Measurements from ENCODE around the gene TM2D3.

TM2D3 gene, protein sequence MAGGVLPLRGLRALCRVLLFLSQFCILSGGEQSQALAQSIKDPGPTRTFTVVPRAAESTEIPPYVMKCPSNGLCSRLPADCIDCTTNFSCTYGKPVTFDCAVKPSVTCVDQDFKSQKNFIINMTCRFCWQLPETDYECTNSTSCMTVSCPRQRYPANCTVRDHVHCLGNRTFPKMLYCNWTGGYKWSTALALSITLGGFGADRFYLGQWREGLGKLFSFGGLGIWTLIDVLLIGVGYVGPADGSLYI

DNA sequence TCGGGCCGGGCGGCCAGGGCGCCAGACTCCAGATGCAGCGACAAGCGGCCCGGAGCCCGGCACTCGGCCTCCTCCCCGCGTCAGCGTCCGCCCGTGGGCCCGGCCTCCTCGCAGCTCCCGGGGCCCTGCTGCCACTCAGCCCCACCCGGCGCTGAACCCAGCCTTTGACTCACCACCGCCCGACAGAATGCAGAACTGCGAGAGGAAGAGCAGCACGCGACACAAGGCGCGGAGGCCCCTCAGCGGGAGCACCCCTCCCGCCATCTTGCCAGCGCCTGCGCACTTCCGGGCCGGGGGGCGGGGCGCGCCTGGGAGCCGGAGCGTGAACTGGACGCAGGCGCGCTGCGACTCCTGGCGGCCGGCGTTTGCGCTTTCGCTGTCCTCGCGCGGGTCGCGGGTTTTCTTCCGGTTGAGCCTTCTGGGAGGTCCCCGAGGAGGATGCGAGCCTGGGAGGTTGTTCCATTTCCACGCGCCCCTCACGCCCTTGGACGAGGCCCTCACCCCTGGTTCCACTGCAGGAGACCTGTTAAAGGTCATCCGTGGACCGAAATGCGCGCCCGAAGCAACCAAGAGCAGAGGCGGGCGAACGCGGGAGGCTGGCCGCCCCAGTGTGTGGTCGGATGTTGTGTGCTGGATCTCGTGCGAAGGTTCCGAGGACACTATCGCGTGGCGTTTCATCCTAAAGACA, at the start of gene TM2D3:
TSS of gene TM2D3 (minus strand) at position 284 of the 688 bp plus-strand sequence. CDS start at position 264, 20 bp downstream.
- DNase-seq (ENCODE audit: extremely low read depth in 1 of 2, low read depth in 1 of 2): peak; percentile 87 to 95

DNA sequence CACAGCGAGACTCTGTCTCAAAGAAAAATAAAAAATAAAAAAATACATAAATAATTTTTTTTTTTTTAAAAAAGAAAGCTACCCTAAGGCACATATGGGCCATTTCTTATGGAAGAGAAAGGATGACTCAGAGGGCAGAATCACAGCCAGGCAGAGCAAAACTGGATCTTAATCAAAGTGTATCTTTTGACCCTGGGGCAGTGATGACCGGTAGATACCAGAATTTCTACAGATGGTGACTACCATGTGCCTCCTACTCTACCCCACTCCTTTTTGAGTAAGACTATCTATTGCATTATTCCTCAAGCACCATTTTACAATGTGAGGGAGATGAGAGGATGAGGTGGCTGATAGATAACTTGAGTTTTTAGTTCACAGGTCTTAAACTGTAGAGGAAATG, 46.1 kb upstream of the TM2D3 start:
- DNase-seq (ENCODE audit: extremely low read depth in 1 of 2, low read depth in 1 of 2): no peak

- DNase-seq (ENCODE audit: extremely low read depth in 1 of 2, low read depth in 1 of 2): no peak
These were observed 45.3 kb upstream of the TM2D3 start for GRCh38 chr15:101697488-101697887.

DNA sequence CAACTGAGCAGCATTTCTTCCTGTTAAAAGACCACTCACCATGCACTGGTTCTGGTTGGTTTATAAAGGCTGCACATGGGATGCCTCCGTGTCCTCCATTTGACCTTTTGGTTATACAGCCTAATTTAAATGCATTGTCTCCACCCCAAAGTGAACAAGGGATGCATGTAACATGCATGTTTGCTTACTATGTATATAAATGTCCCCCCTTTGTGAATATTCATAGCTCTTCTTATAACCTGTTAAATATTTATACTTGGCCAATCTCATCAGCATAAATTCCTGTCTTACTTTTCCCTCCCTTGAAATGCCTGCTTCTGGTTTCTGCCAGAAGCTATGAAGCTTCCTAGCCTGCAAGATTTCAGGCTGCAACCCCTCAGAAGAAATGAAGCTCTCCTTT, 44.6 kb upstream of the TM2D3 start:
- DNase-seq (ENCODE audit: extremely low read depth in 1 of 2, low read depth in 1 of 2): no peak

DNA sequence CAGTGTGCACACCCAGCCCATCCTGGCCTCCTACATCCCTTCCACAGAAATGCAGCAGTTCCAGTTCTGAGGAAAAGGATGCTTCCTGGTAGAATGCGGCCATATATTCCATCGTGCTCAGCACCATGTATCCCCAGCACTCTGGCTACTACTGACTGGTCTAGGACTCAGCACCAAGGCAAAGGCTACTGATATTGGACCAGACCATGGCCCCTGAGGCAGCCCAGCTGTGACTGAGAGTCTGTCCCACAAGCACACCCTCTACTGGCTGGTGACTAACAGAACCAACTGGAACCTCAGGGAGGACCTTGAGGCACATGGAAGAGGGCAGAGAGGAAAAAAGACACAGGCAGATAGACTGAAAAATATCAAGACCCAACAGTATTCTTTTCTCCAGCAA, 42.1 kb upstream of the TM2D3 start:
- no peak for DNase-seq (ENCODE audit: extremely low read depth in 1 of 2, low read depth in 1 of 2)

- no peak for DNase-seq (ENCODE audit: extremely low read depth in 1 of 2, low read depth in 1 of 2)
These were observed 40.8 kb upstream of the TM2D3 start for GRCh38 chr15:101692801-101693598.

GRCh38 chr15:101689901-101690300, 37.7 kb upstream of the TM2D3 start:
- no peak for DNase-seq (ENCODE audit: extremely low read depth in 1 of 2, low read depth in 1 of 2)

DNA sequence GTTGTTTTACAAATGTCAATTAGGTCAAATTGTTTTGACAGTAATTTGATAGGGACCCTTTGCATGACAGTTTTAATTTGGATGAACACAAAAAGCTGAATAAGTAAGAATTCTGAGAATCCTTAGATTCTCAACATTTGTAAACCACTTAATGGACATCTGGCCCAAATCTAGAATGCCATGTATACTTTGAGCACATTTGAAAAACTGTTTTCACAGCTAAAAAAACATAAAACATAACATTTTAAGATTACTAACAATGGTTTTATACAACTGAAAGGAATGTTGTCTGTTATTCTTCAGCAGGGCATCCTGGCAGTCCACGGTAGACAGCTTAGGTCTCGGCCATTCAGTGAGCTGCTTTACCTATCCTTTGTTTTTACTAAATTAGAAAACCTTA, 34.5 kb upstream of the TM2D3 start:
- DNase-seq (ENCODE audit: extremely low read depth in 1 of 2, low read depth in 1 of 2): no peak

DNA sequence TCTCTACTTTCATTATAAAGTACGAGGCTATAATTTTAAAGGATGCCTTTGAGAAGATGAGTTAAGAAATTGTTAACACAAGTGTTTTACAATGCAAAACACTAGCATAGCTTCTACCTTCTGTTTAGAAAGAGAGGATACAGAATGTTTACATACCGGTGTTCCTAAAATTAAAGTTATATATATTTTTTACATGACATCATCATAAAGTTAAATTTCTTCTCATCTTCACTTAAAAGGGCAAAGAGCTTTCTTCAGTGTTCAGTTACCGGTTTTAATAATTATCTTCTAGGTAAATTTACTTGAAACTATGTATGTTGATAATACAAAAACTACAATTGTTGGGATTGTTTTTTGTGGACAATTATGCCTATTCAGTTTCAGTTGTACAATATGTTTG, 32.7 kb upstream of the TM2D3 start:
- no peak for DNase-seq (ENCODE audit: extremely low read depth in 1 of 2, low read depth in 1 of 2)

DNA sequence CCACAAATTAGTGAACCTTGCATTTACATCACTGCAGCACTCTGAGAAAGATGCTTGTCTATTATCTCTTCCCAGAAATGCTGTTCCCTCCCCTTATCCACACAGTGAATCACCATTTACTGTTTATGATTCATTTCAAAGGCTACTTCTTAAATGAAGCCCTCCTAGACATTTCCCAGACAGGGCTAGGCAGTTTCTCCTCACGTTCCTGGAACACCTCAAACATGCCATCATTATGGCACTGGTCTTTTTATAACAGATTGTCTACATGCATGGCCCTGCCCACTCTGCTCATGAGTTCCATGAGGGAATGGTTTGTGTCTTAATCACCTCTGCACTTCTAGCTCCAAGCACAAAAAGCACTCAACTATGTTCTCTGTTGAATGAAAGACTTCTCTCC, 32.2 kb upstream of the TM2D3 start:
- DNase-seq (ENCODE audit: extremely low read depth in 1 of 2, low read depth in 1 of 2): no peak

- DNase-seq (ENCODE audit: extremely low read depth in 1 of 2, low read depth in 1 of 2): no peak
These were observed 27.6 kb upstream of the TM2D3 start for GRCh38 chr15:101679806-101680205.

DNA sequence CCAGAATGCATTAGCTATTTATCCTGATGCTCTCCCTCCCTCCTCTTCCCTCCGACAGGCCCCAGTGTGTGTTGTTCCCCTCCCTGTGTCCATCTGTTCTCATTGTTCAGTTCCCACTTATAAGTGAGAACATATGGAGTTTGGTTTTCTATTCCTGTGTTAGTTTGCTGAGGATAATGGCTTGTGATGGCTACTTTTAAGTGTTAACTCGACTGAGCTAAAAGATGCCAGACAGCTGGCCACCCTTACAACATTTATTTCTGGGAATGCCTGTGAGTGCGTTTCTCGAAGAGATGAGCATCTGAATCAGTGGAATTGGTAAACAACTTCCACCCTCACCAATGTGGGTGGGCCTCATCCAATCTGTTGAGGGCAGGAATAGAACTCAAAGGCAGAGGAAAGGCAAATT, 24.7 kb upstream of the TM2D3 start:
- no peak for DNase-seq (ENCODE audit: extremely low read depth in 1 of 2, low read depth in 1 of 2)

- no peak for DNase-seq (ENCODE audit: extremely low read depth in 1 of 2, low read depth in 1 of 2)
These were observed 23.8 kb upstream of the TM2D3 start for GRCh38 chr15:101675796-101676582.

- DNase-seq (ENCODE audit: extremely low read depth in 1 of 2, low read depth in 1 of 2): no peak
These were observed 22.8 kb upstream of the TM2D3 start for GRCh38 chr15:101675015-101675414.

GRCh38 chr15:101672298-101672697, 20.1 kb upstream of the TM2D3 start:
- no peak for DNase-seq (ENCODE audit: extremely low read depth in 1 of 2, low read depth in 1 of 2)

GRCh38 chr15:101669744-101670143, 17.6 kb upstream of the TM2D3 start:
- no peak for DNase-seq (ENCODE audit: extremely low read depth in 1 of 2, low read depth in 1 of 2)

DNA sequence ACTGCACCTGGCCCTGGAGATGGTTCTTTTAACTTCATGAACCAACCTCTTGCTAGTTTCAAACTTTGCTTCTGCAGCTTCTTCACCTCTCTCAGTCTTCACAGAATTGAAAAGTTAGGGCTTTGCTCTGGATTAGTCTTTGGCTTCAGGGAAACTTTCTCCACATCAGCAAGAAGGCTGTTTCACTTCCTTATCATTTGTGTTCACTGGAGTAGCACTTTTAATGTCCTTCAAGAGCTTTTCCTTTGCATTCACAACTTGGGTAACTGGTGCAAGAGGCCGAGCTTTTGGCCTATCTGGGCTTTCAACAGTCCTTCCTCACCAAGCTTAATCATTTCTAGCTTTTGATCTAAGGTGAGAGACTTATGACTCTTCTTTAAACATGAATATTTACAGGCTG, 15.7 kb upstream of the TM2D3 start:
- DNase-seq (ENCODE audit: extremely low read depth in 1 of 2, low read depth in 1 of 2): no peak

- no peak for DNase-seq (ENCODE audit: extremely low read depth in 1 of 2, low read depth in 1 of 2)
These were observed 12.2 kb upstream of the TM2D3 start for GRCh38 chr15:101664303-101664913.

DNA sequence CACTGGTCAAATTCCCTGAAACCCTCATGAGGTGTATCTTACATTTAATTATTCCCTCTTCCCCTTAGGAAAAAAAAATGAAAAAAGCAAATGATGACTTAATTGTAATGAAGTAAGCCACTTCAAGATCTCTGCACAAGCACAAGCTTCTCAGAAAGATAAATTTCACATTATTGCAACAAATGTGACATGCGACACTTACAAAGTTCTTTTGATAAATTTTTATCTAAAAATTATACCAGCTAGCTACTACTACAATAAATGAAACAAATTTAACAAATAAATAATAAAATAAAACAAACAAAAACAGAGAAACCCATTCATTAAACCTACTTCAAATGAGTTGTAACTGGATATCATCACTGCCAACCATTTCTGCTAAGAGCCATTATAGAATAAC, 10.0 kb upstream of the TM2D3 start:
- DNase-seq (ENCODE audit: extremely low read depth in 1 of 2, low read depth in 1 of 2): no peak

DNA sequence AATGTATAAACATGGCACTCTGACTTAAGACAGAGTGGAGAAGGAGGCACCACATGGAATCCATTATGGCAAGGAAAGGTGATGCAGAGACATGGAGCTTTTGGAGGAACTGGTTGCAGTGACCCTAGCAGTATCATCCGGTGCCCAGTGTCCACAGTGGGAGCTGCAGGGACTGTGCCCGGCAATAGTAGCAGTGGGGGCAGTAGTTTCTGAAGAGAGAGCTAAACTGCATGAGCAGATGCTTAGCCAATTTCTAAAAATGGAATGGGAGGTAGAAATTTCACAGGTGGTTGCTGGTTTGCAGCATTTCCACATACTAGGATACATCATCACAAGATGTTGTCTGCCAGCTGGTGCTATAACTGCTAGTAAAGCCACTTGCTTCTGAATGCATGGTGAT, 7.8 kb upstream of the TM2D3 start:
- DNase-seq (ENCODE audit: extremely low read depth in 1 of 2, low read depth in 1 of 2): no peak

Measured in activated CD8-positive, alpha-beta memory T cell treated with anti-CD3 and anti-CD28 coated beads for 1 hour (primary cell).